SK-N-SH (cell line): ENCODE data around the gene NFIA.

Source experiments
- EP300 ChIP-seq, 2 experiments: IDR thresholded peaks; 2 replicates each; pipeline versions ENCODE4 v1.4.0 to v1.6.1; 2012; ENCODE audit warnings: borderline replicate concordance in 1 of 2, low read depth in 1 of 2, low read length in 1 of 2
- EZH2phosphoT487 ChIP-seq: fragments of 200-600 bp; sonication (generic); IDR thresholded peaks from 2 replicates; pipeline ENCODE4 v1.6.1; 2017; ENCODE audit warnings: low read depth, mixed run types, mild to moderate bottlenecking, antibody characterized with exemption, moderate library complexity, borderline replicate concordance
- FOXJ3 ChIP-seq: sonication (generic); formaldehyde crosslinking; IDR thresholded peaks from 2 replicates; pipeline ENCODE4 v1.5.1; 2020; ENCODE audit warnings: mild to moderate bottlenecking, missing genetic modification reagents
- MEF2A ChIP-seq: IDR thresholded peaks from 2 replicates; pipeline ENCODE4 v1.4.0; 2012; ENCODE audit warnings: low read depth, borderline replicate concordance
- NRF1 ChIP-seq: IDR thresholded peaks from 2 replicates; pipeline ENCODE4 v1.6.1; 2012; ENCODE audit warnings: low read depth, mild to moderate bottlenecking, low read length
- PBX3 ChIP-seq: IDR thresholded peaks from 2 replicates; pipeline ENCODE4; 2012
- POLR2AphosphoS5 ChIP-seq: IDR thresholded peaks from 2 replicates; pipeline ENCODE4 v1.6.1; 2012; ENCODE audit warnings: low read depth, low read length
- RAD21 ChIP-seq: IDR thresholded peaks from 2 replicates; pipeline ENCODE4 v1.6.1; 2012; ENCODE audit warnings: mild to moderate bottlenecking, low read length
- REST ChIP-seq: IDR thresholded peaks from 2 replicates; pipeline ENCODE4 v1.6.1; 2012; ENCODE audit warnings: mild to moderate bottlenecking, low read depth, low read length, moderate library complexity
- SIN3A ChIP-seq: IDR thresholded peaks from 2 replicates; pipeline ENCODE4 v1.6.1; 2012; ENCODE audit warnings: low read depth, mild to moderate bottlenecking, low read length, moderate library complexity, borderline replicate concordance
- SMC3 ChIP-seq: IDR thresholded peaks from 2 replicates; pipeline ENCODE4 v1.6.1; 2012; ENCODE audit warnings: low read depth, low read length, improper control_type of control experiment
- TEAD4 ChIP-seq: IDR thresholded peaks from 2 replicates; pipeline ENCODE4 v1.4.0; 2012; ENCODE audit warnings: mild to moderate bottlenecking, borderline replicate concordance; ENCODE audit not compliant: insufficient read depth
- TF ChIP-seq, protein P1 (sequence below): fragments of 200-600 bp; sonication (generic); IDR thresholded peaks from 2 replicates; pipeline ENCODE4 v1.6.1; 2017; ENCODE audit warnings: antibody characterized with exemption, mild to moderate bottlenecking, moderate library complexity
- TF ChIP-seq, protein P2 (sequence below): IDR thresholded peaks from 2 replicates; pipeline ENCODE4 v1.4.0; 2012; ENCODE audit warnings: low read depth

- TF ChIP-seq FOXJ3 (CRISPR knock-in tag) (no peak), MEF2A (no peak), REST (no peak), PBX3 (no peak), SMC3 (no peak), EP300 (IDR thresholded peaks at IDR 0.05; ENCODE audit: borderline replicate concordance in 1 of 2, low read depth in 1 of 2, low read length in 1 of 2) (no peak), SIN3A (no peak), POLR2AphosphoS5 (no peak), RAD21 (no peak), EZH2phosphoT487 (no peak), NRF1 (no peak), TEAD4 (no peak)
- TF ChIP-seq, protein P1, sequence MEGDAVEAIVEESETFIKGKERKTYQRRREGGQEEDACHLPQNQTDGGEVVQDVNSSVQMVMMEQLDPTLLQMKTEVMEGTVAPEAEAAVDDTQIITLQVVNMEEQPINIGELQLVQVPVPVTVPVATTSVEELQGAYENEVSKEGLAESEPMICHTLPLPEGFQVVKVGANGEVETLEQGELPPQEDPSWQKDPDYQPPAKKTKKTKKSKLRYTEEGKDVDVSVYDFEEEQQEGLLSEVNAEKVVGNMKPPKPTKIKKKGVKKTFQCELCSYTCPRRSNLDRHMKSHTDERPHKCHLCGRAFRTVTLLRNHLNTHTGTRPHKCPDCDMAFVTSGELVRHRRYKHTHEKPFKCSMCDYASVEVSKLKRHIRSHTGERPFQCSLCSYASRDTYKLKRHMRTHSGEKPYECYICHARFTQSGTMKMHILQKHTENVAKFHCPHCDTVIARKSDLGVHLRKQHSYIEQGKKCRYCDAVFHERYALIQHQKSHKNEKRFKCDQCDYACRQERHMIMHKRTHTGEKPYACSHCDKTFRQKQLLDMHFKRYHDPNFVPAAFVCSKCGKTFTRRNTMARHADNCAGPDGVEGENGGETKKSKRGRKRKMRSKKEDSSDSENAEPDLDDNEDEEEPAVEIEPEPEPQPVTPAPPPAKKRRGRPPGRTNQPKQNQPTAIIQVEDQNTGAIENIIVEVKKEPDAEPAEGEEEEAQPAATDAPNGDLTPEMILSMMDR, result no peak
- TF ChIP-seq, protein P2, sequence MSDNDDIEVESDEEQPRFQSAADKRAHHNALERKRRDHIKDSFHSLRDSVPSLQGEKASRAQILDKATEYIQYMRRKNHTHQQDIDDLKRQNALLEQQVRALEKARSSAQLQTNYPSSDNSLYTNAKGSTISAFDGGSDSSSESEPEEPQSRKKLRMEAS, result no peak
Measured at GRCh38 chr1:61284936-61285335, 202.6 kb downstream of the NFIA start.
